Hepatocyte (in vitro differentiated cells): ENCODE measurements around the gene CDC6.

Experiments
- EZH2 ChIP-seq: fragments of 200-600 bp; sonication (generic); IDR thresholded peaks from 2 replicates; pipeline ENCODE4 v1.6.1; 2016; ENCODE audit warnings: antibody characterized with exemption, mild to moderate bottlenecking, borderline replicate concordance
- EZH2phosphoT487 ChIP-seq: fragments of 200-600 bp; sonication (generic); IDR thresholded peaks from one replicate; pipeline ENCODE4 v1.6.1; 2018; ENCODE audit warnings: antibody characterized with exemption, mild to moderate bottlenecking, low read depth, moderate library complexity; ENCODE audit not compliant: unreplicated experiment, severe bottlenecking
- TF ChIP-seq, protein P1 (sequence below): fragments of 200-600 bp; sonication (generic); IDR thresholded peaks from 2 replicates; pipeline ENCODE4 v1.5.1; 2016; ENCODE audit warnings: antibody characterized with exemption, mild to moderate bottlenecking; ENCODE audit not compliant: poor library complexity

DNA sequence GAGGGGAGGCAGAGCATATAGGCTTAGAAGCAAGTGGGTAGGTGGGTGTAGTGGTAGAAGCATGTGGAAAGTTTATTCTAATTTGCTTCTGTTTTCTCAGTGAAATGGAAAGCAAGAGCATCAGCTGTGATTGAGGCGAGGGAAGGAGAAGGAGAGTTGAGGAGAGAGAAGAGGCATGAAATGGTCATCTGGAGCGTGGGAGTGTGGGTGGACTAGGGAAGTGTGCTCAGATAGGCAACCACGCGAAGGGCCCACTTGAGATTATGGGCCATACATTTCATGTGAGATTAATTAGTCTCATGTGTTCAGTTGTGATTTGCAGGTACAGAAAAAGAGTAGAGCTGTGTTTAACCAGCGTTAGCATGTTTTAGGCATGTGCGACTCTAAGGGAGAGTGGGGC, 20.8 kb upstream of the CDC6 start:
- TF ChIP-seq, protein P1, sequence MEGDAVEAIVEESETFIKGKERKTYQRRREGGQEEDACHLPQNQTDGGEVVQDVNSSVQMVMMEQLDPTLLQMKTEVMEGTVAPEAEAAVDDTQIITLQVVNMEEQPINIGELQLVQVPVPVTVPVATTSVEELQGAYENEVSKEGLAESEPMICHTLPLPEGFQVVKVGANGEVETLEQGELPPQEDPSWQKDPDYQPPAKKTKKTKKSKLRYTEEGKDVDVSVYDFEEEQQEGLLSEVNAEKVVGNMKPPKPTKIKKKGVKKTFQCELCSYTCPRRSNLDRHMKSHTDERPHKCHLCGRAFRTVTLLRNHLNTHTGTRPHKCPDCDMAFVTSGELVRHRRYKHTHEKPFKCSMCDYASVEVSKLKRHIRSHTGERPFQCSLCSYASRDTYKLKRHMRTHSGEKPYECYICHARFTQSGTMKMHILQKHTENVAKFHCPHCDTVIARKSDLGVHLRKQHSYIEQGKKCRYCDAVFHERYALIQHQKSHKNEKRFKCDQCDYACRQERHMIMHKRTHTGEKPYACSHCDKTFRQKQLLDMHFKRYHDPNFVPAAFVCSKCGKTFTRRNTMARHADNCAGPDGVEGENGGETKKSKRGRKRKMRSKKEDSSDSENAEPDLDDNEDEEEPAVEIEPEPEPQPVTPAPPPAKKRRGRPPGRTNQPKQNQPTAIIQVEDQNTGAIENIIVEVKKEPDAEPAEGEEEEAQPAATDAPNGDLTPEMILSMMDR = no peak
- TF ChIP-seq EZH2phosphoT487 (no peak), EZH2 (no peak)
